IPS-20b (cell line): Measurements from ENCODE around the gene PSG7.
"Not testable (repeated sequence)": the region's sequence is repeated elsewhere in the genome, so short reads cannot be mapped to it uniquely, and the experiment has no call there.

Source experiments
- H3K27ac ChIP-seq: one replicate; pipeline ENCODE4 v1.5.1; 2013; ENCODE audit warnings: low read length
- H3K27me3 ChIP-seq: 2 replicates; pipeline ENCODE4 v1.6.1; 2013; ENCODE audit warnings: mild to moderate bottlenecking, low read length, inconsistent platforms; ENCODE audit not compliant: insufficient read depth
- H3K36me3 ChIP-seq: 2 replicates; pipeline ENCODE4 v1.6.1; 2013; ENCODE audit warnings: low read depth, mild to moderate bottlenecking, inconsistent platforms, low read length, moderate library complexity; ENCODE audit not compliant: insufficient read depth
- H3K4me1 ChIP-seq: 2 replicates; pipeline ENCODE4 v1.6.1; 2013; ENCODE audit warnings: mild to moderate bottlenecking, control low read depth, inconsistent platforms, low read length, moderate library complexity; ENCODE audit not compliant: insufficient read depth
- H3K4me3 ChIP-seq: 2 replicates; pipeline ENCODE4 v1.5.1; 2013; ENCODE audit warnings: mild to moderate bottlenecking, low read length, inconsistent platforms
- H3K9ac ChIP-seq: 2 replicates; pipeline ENCODE4 v1.6.1; 2013; ENCODE audit warnings: low read depth, mild to moderate bottlenecking, inconsistent platforms, low read length, moderate library complexity
- H3K9me3 ChIP-seq: 2 replicates; pipeline ENCODE4 v1.6.1; 2013; ENCODE audit warnings: mild to moderate bottlenecking, low read depth, low read length, inconsistent platforms; ENCODE audit not compliant: insufficient read depth

The PSG7 gene

GRCh38 chr19:42912941-42913340 lies 24.1 kb downstream of the PSG7 start:
- not testable (repeated sequence) for H3K4me3 ChIP-seq, H3K27me3 ChIP-seq, H3K9ac ChIP-seq, H3K36me3 ChIP-seq, H3K9me3 ChIP-seq, H3K27ac ChIP-seq, H3K4me1 ChIP-seq

GRCh38 chr19:42911731-42912130 lies 25.3 kb downstream of the PSG7 start:
- H3K9me3 ChIP-seq, H3K27me3 ChIP-seq, H3K4me3 ChIP-seq: not testable (repeated sequence)

GRCh38 chr19:42906162-42906561 lies 30.8 kb downstream of the PSG7 start:
- H3K4me3 ChIP-seq, H3K36me3 ChIP-seq, H3K27me3 ChIP-seq, H3K4me1 ChIP-seq, H3K27ac ChIP-seq, H3K9ac ChIP-seq, H3K9me3 ChIP-seq: not testable (repeated sequence)

More at GRCh38 chr19:42911731-42912130, 25.3 kb downstream of the PSG7 start:
- not testable (repeated sequence) for H3K4me1 ChIP-seq, H3K9ac ChIP-seq, H3K27ac ChIP-seq, H3K36me3 ChIP-seq

- H3K9ac ChIP-seq, H3K4me3 ChIP-seq, H3K36me3 ChIP-seq, H3K27me3 ChIP-seq, H3K4me1 ChIP-seq, H3K27ac ChIP-seq, H3K9me3 ChIP-seq: not testable (repeated sequence)
Measured at GRCh38 chr19:42900561-42900960, 36.4 kb downstream of the PSG7 start.

DNA sequence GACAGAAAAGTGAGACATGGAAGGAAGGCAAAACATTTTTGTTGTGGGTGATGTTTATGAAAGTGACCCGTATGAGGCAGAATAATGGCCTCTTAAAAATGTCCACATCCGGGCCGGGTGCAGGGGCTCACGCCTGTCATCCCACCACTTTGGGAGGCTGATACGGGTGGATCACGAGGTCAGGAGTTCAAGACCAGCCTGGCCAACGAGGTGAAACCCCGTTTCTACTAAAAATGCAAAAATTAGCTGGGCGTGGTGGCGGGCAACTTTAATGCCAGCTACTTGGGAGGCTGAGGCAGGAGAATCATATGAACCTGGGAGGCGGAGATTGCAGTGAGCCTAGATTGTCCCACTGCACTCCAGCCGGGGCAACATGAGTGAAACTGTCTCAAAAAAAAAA lies 37.3 kb downstream of the PSG7 start:
- not testable (repeated sequence) for H3K9me3 ChIP-seq, H3K4me1 ChIP-seq, H3K4me3 ChIP-seq, H3K9ac ChIP-seq, H3K27ac ChIP-seq, H3K27me3 ChIP-seq, H3K36me3 ChIP-seq

DNA sequence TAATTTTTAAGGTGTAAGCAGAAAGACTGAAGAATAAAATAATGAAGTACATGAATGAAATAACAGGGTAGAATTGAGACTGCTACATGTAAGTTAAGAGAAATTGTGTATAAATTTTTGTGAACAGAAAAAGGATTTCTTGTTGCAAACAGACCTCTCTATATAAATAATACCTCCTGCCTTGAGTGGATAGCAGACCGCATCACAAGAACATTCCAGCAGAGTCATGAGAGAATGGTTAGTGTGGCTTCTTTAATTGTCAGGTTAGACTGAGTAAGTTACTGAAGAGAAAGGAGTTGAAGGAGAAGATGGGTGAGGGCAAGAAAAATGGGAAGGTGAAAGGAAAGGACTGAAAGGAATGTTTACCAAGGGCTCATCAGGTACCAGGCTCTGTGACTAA lies 37.9 kb downstream of the PSG7 start:
- H3K27ac ChIP-seq, H3K4me3 ChIP-seq, H3K36me3 ChIP-seq, H3K9ac ChIP-seq, H3K27me3 ChIP-seq, H3K4me1 ChIP-seq, H3K9me3 ChIP-seq: not testable (repeated sequence)

DNA sequence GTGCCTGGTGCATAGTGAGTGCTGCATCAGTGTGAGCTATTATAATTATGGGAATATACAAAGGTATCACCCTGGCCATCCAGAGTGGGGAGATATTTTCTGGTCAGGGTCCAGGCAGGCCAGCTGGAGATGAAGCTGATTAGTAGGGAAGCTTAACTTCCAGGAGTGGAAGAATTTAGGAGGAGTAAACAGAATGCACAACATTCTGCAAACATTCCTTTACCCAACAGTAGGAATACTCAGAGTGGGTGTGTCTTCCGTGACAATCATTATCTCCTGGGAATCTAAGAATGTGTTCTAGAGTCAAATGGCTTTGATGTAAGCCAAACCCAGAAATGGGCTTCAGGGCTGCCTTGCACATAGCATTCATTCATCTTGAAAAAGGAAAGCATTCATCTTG lies 38.4 kb downstream of the PSG7 start:
- not testable (repeated sequence) for H3K4me3 ChIP-seq, H3K27me3 ChIP-seq, H3K27ac ChIP-seq, H3K36me3 ChIP-seq, H3K9ac ChIP-seq, H3K9me3 ChIP-seq, H3K4me1 ChIP-seq

GRCh38 chr19:42897729-42898128 lies 39.3 kb downstream of the PSG7 start:
- H3K4me3 ChIP-seq, H3K27me3 ChIP-seq, H3K27ac ChIP-seq, H3K36me3 ChIP-seq, H3K9me3 ChIP-seq, H3K4me1 ChIP-seq, H3K9ac ChIP-seq: not testable (repeated sequence)

GRCh38 chr19:42890446-42890845 lies 46.6 kb downstream of the PSG7 start:
- H3K4me3 ChIP-seq, H3K36me3 ChIP-seq, H3K27ac ChIP-seq, H3K9ac ChIP-seq, H3K4me1 ChIP-seq, H3K27me3 ChIP-seq: not testable (repeated sequence)
- peaks cover 11% of the 10 kb centered on the region for H3K9me3 ChIP-seq

GRCh38 chr19:42887876-42888445 lies 49.0 kb downstream of the PSG7 start:
- H3K9me3 ChIP-seq: peaks cover 11% of the 10 kb centered on the region
- not testable (repeated sequence) for H3K36me3 ChIP-seq, H3K27ac ChIP-seq, H3K4me1 ChIP-seq, H3K4me3 ChIP-seq, H3K27me3 ChIP-seq, H3K9ac ChIP-seq

DNA sequence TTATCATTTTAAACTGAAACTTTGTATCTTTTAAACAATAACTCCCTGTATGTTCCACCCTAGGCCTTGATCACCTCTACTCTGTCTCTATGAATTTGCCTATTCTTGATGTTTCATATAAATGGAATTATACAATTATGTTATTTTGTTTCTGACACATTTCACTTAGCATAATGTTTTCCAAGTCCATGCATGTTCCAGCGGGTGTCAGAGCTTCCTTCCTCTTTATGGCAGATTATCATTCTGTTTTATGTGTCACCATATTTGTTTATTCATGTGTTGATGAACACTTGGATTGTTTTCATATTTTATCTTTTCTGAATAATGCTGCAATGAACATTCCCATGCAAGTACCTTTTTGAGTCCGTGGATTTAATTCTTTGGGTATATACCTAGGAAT lies 54.3 kb downstream of the PSG7 start:
- not testable (repeated sequence) for H3K9me3 ChIP-seq, H3K36me3 ChIP-seq, H3K27ac ChIP-seq, H3K27me3 ChIP-seq, H3K9ac ChIP-seq, H3K4me1 ChIP-seq, H3K4me3 ChIP-seq

GRCh38 chr19:42882010-42882409 lies 55.0 kb downstream of the PSG7 start:
- not testable (repeated sequence) for H3K4me1 ChIP-seq, H3K36me3 ChIP-seq, H3K9me3 ChIP-seq, H3K27ac ChIP-seq, H3K27me3 ChIP-seq, H3K9ac ChIP-seq, H3K4me3 ChIP-seq

GRCh38 chr19:42881279-42881678 lies 55.7 kb downstream of the PSG7 start:
- H3K4me3 ChIP-seq, H3K9ac ChIP-seq, H3K36me3 ChIP-seq, H3K27me3 ChIP-seq, H3K27ac ChIP-seq, H3K9me3 ChIP-seq, H3K4me1 ChIP-seq: not testable (repeated sequence)
